Right kidney (tissue), 1 donor: ENCODE results near the gene SETD4.

Experiments
- DNase-seq: peaks from one replicate; pipeline ENCODE4 v3.0.0-alpha.2; 2016

The SETD4 gene

DNA sequence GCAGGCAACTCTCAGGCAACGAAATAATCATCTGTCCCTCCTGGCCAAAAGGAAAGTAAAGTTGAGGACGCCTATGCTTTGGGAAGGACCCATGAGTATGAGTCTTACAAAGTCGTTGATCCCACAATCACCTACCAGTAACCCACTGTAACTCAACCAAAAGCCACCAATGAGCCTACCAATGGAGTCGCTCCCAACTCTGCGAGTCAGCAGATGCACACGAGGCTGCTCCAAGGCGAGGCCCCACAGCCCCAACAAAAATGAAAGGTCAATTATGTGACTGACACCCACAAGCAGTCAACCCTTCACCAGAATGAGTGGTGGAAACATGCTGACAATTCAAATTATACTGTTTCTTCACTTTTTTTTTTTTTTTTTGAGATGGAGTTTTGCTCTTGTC lies 12.0 kb downstream of the SETD4 start:
- DNase-seq = no peak

DNA sequence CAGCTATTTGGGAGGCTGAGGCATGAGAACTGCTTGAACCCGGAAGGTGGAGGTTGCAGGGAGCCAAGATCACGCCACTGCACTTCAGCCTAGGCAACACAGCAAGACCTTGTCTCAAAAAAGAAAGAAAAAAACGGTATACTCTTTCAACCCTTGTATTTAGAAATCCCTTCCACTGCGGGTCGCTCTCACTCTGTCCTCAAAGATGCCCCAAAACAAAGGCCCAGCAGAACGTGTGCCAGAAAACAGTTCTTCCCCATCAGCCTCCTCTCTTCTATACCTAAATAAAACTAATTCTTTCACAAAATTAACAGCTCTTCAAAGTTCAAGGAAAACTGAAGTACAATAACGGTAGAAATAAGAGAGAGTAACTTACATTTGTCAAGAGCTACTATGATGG lies 13.2 kb downstream of the SETD4 start:
- DNase-seq = no peak

- DNase-seq = no peak
Measured at GRCh38 chr21:36045993-36046392, 14.3 kb downstream of the SETD4 start.

DNA sequence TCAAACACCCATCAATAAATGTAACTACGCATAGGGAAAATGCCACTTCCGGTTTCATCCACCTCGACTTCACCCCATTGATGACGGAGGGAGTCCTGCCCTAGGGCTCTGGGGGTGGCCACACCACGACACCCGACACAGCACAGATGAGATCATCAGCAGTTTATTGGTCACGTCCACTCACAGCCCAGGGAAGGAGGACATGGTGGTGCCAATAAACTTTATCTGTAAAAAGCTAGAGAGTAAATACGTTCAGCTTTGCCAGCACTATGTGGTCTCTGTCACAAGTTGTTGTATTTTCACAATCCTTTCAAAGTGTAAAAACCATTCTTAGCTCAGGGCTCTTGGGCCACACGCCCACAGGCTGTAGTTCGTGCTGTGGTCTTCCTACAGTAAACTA lies 16.3 kb downstream of the SETD4 start:
- DNase-seq = no peak

GRCh38 chr21:36041910-36042309 lies 18.4 kb downstream of the SETD4 start:
- DNase-seq = no peak

DNA sequence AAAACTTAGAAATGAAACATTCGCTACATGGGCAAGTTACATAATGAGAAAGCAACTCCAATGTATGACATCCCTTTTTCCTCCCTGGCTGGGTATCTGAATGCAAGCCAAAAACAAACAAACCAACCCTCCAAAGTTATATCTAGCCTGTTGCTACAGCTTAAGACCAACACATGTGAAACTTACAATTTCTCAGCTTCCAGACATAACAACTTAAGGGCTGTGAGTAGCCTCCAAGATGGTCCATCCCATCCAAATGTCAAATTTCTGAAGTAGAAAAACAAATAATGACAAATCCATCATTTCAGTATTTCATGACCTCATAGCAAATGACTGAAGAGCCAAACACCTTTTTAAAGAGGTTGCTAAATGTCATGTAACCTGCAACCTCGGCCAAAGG lies 19.9 kb downstream of the SETD4 start:
- DNase-seq = no peak

- DNase-seq = no peak
Measured at GRCh38 chr21:36039861-36040260, 20.5 kb downstream of the SETD4 start.

DNA sequence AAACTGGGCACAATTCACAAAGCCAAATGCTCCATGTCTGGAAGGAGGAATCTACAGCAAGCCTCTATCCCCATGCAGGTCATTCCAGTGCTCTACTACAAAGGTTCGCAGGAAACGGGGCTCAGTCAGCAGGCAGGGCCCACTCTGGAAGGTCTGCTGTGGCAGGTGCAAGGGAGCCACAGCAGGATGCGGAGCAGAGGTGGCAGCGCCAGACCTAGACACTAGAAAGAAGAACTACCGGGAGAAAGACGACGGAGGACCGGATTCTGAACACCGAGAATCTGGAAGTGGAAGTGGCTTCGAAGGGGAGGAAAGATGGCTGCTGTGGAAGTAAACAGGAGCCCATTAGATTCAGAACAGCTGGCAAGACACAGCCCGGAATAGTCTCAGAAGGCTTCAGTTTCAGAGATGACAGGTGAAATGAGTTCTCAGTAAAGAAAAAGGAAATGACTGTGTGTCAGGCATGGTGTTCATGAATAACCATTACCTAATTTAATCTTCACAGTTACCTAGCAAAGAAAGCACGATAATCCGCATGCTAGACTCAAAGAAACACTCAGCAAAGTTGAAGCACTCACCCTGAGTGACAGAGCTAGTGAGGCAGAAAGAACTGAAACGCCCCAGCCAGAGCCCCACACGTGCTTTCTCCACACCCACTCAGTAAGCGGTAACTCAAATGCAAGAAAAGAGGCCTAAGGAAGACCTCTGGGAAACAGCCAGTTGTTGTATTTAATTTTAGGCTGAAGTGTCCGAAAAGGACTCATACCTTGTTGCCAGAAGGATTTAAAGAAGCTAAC lies 21.4 kb downstream of the SETD4 start:
- DNase-seq = no peak

- DNase-seq = no peak
Measured at GRCh38 chr21:36035381-36035791, 24.9 kb downstream of the SETD4 start.

GRCh38 chr21:36034211-36034913 lies 26.0 kb downstream of the SETD4 start:
- no peak for DNase-seq

- no peak for DNase-seq
Measured at GRCh38 chr21:36032647-36033406, 27.5 kb downstream of the SETD4 start.

- no peak for DNase-seq
Measured at GRCh38 chr21:36030581-36031189, 29.6 kb downstream of the SETD4 start.

DNA sequence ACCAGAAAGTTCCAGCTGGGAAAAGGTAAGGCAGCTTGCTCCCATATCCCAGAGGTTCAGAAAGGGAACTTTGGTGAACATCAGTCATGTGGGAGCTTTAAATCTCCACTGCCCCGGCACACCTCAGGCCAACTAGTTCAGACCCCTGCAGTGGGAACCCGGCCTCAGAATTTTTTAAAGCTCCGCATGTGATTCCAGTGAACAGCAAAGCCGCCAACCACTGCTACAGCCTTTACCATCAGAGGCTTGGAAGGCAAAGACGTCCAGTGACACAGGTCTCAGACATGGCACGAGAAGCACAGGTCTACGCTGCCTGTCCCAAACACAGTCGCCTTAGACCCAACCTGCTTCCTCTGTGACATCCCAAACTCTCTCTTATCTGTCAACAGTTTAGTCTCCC lies 31.0 kb downstream of the SETD4 start:
- no peak for DNase-seq

DNA sequence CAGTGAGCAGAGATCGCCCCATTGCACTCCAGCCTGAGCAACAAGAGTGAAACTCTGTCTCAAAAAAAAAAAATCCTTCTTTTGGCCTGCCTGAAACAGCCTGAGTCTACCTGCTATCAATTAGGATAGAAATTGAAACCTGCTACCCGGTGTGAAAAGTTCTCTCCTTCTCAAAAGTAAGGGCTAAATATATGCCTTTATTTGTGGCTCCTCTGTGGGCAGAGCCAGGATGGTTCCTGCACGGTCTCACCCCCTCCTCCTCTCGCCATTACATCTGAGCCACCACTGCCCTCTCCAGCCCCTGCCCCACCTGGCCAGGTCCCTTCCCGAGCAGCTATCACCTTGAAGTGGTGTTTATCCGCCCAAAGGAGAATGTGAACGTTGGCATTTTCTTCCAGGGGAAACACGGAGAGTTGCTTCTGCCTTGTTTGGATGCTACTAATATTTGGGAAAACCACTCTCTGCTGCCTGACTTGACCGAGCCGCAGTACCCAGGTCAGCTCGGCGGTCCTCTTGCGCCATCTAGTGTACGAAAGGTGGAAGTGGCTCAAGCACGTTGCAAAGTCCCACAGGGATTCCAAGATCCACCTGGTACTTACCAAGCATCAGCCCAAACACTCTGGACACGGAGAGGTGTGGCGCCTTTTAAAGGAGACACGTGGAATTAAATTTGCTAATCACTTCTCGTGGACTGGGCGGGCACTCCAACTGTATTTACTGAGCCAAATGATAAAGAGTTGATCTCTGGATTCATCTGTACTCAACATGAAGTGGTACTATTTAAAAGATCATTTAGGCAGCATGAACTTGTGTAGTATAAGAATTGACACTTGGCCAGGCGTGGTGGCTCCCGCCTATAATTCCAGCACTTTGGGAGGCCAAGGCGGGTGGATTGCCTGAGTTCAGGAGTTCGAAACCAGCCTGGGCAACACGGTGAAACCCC lies 31.9 kb downstream of the SETD4 start:
- peak; percentile 63 for DNase-seq

DNA sequence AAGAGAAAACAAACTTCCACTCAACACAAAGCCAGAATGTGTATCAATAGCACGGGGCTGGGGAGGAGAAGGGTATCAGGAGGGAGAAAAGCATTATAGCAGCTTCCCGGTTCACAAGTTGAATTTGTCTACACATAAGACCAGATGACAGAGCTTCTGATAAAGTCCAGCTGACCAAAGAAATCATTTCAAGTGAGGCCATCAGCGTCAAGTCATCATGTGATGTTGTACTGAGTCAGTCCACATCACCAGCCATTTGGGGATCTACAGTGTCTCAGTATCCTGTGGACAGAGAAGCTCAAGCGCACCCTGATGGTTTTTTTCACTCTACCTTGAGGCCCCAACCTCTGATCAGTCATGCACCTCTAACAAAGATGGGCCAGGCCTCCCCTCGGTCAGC lies 33.0 kb downstream of the SETD4 start:
- no peak for DNase-seq

GRCh38 chr21:36024782-36025181 lies 35.5 kb downstream of the SETD4 start:
- DNase-seq = no peak

DNA sequence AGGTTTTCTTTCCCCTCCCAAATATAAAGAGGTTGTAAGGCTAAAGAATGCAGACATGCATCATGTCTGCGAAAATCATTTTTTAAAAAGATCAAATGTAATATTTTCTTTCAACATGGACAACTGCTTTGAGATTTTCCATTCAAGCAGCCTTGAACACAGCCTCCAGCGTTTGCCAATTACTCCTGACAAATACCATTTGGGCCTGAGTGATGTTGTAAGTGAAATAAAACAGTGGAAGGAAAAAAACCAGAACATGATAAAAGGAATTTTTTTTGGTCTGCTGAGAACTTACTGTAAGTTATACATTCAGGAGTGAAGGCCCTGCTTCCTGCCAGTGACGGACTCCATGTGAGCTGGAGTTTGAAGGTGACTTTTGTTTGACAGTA lies 37.2 kb downstream of the SETD4 start:
- peak; percentile 15 for DNase-seq

GRCh38 chr21:36022427-36023091 lies 37.8 kb downstream of the SETD4 start:
- no peak for DNase-seq

- no peak for DNase-seq
Measured at GRCh38 chr21:36021251-36021837, 39.0 kb downstream of the SETD4 start.

- no peak for DNase-seq
Measured at GRCh38 chr21:36015045-36015444, 45.3 kb downstream of the SETD4 start.

DNA sequence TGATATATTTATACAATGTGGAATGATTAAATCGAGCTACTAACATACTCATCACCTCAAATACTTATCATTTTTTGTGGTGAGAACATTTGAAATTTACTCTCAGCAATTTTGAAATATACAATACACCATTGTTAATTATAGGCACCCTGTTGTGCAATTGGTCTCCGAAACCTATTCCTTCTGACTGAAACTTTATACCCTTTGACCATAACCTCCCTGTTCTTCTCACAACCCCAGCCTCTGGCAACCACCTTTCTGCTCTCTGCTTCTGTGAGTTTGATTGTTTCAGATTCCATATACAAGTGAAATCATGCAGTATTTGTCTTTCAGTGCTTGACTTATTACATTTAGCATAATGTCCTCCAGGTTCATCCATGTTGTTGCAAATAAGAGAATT lies 49.5 kb downstream of the SETD4 start:
- no peak for DNase-seq
